ENCODE results near the gene EEPD1.

GRCh38 chr7:36348771-36349170, 195.7 kb downstream of the EEPD1 start:
- TF ChIP-seq CTCF (IDR thresholded peaks at IDR 0.05) (no peak), POLR2A (IDR thresholded peaks at IDR 0.05) (no peak)
